PC-9 (cell line): ENCODE measurements around the gene PSORS1C1. TPM values are rescaled to one million over a fixed set of nuclear protein-coding genes. Genes with fewer than 3 reads are reported as not detected.

Experiments
- BruUV-seq: library from RNA; stranded (reverse); fragments of 400-500 nt; replicated peaks from 2 replicates; lab custom pipeline; 2021; lab: Mats Ljungman, UMichigan
- CTCF ChIA-PET: fragments of 300-600 bp; sonication (Branson Sonifier 250); formaldehyde crosslinking; loops from one replicate; lab custom pipeline; 2022; ENCODE audit warnings: antibody characterized with exemption; lab: Charles Lee
- POLR2A ChIA-PET: fragments of 300-600 bp; sonication (Branson Sonifier 250); formaldehyde crosslinking; loops from one replicate; lab custom pipeline; 2022; ENCODE audit warnings: antibody characterized with exemption; ENCODE audit not compliant: unreplicated experiment; lab: Charles Lee
- DNase-seq, 2 experiments: peaks; one replicate each; pipeline versions ENCODE4 v3.0.0 to v3.0.0-alpha.2; 2015 to 2022; ENCODE audit warnings: mixed read lengths in 1 of 2
- H2AFZ ChIP-seq: fragments of 200-600 bp; sonication (generic); 2 replicates; pipeline ENCODE4 v1.8.1; 2017; ENCODE audit warnings: antibody characterized with exemption
- H3F3A ChIP-seq: fragments of 200-600 bp; sonication (generic); 2 replicates; pipeline ENCODE4 v1.8.1; 2017; ENCODE audit warnings: antibody characterized with exemption, mild to moderate bottlenecking, low read depth; ENCODE audit not compliant: insufficient read depth
- H3K27ac ChIP-seq: fragments of 200-600 bp; sonication (generic); 2 replicates; pipeline ENCODE4 v1.6.1; 2016; ENCODE audit warnings: mixed run types
- H3K27me3 ChIP-seq: fragments of 200-600 bp; sonication (generic); 2 replicates; pipeline ENCODE4 v1.6.1; 2016; ENCODE audit warnings: low read depth, mixed run types; ENCODE audit not compliant: insufficient read depth
- H3K36me3 ChIP-seq: fragments of 200-600 bp; sonication (generic); 2 replicates; pipeline ENCODE4 v1.6.1; 2016; ENCODE audit warnings: low read depth, mixed run types
- H3K4me1 ChIP-seq: fragments of 200-600 bp; sonication (generic); replicated peaks from 2 replicates; pipeline ENCODE4 v1.6.1; 2016; ENCODE audit warnings: mixed run types; ENCODE audit not compliant: insufficient read depth
- H3K4me2 ChIP-seq: fragments of 200-600 bp; sonication (generic); 2 replicates; pipeline ENCODE4 v1.6.1; 2017; ENCODE audit warnings: mixed run types
- H3K4me3 ChIP-seq: fragments of 200-600 bp; sonication (generic); 2 replicates; pipeline ENCODE4 v1.6.1; 2016; ENCODE audit warnings: mixed run types
- H3K79me2 ChIP-seq: fragments of 200-600 bp; sonication (generic); 2 replicates; pipeline ENCODE4 v1.6.1; 2017; ENCODE audit warnings: low read depth, mixed run types
- H3K9me2 ChIP-seq: fragments of 200-600 bp; sonication (generic); 2 replicates; pipeline ENCODE4 v1.8.1; 2017; ENCODE audit warnings: mild to moderate bottlenecking; ENCODE audit not compliant: insufficient read depth
- H3K9me3 ChIP-seq: fragments of 200-600 bp; sonication (generic); 2 replicates; pipeline ENCODE4 v1.8.1; 2016; ENCODE audit warnings: low read depth; ENCODE audit not compliant: insufficient read depth
- H4K20me1 ChIP-seq: fragments of 200-600 bp; sonication (generic); 2 replicates; pipeline ENCODE4 v1.8.1; 2017; ENCODE audit not compliant: insufficient read depth
- CTCF ChIP-seq: fragments of 200-600 bp; sonication (generic); conservative IDR thresholded peaks from 2 replicates; pipeline ENCODE4 v1.6.1; 2017; ENCODE audit warnings: mixed run types, antibody characterized with exemption, mild to moderate bottlenecking, moderate library complexity
- EZH2 ChIP-seq: fragments of 200-600 bp; sonication (generic); IDR thresholded peaks from 2 replicates; pipeline ENCODE4 v1.8.0; 2017; ENCODE audit warnings: antibody characterized with exemption, low read depth
- intact Hi-C: fragments of 100-400 bp; cut with micrococcal nuclease; formaldehyde crosslinking; loops from one replicate; pipeline ENCODE4 v1.10.0; 2022; ENCODE audit not compliant: unreplicated experiment
- total RNA-seq: library from RNA; stranded (reverse); gene quantifications from 2 replicates; pipeline ENCODE4 v1.2.3, GENCODE V29; 2021

PSORS1C1 gene
- total RNA-seq, 1 experiment from 2014 or later = 29.2 TPM

GRCh38 chr6:31075528-31075927 lies 39.1 kb upstream of the PSORS1C1 start:
- intact Hi-C loops = no loop called here
- ChIA-PET CTCF (interaction anchor here (0.6 kb wide), 1 partner anchor 193 kb away, joined by 11 read pairs; no protein-coding TSS in a partner anchor), POLR2A (no interaction called here)
- no peaks in the 10 kb centered on the region for H3K79me2 ChIP-seq
- H3K9me3 ChIP-seq = no peaks in the 10 kb centered on the region
- no peaks in the 10 kb centered on the region for H3K36me3 ChIP-seq
- no peak for DNase-seq
- no peaks in the 10 kb centered on the region for H3F3A ChIP-seq
- no peak overlapping the region for H3K27ac ChIP-seq
- H3K9me2 ChIP-seq = no peaks in the 10 kb centered on the region
- H2AFZ ChIP-seq = no peak overlapping the region
- no peaks in the 10 kb centered on the region for H4K20me1 ChIP-seq
- no peak overlapping the region for H3K4me3 ChIP-seq
- peaks cover under 1% of the 10 kb centered on the region; the same call in 1 of the 2 replicates for H3K4me1 ChIP-seq
- H3K4me2 ChIP-seq = no peak overlapping the region
- no TSS peak for BruUV-seq
- TF ChIP-seq EZH2 (no peak), CTCF (no peak)
- H3K27me3 ChIP-seq = no peaks in the 10 kb centered on the region

GRCh38 chr6:31076611-31077010 lies 38.0 kb upstream of the PSORS1C1 start:
- intact Hi-C loops = no loop called here

GRCh38 chr6:31079656-31080261 lies 34.8 kb upstream of the PSORS1C1 start:
- H3K79me2 ChIP-seq = no peaks in the 10 kb centered on the region
- H3K27me3 ChIP-seq = no peaks in the 10 kb centered on the region
- peak; percentile 90 for TF ChIP-seq CTCF
- no peak for TF ChIP-seq EZH2
- H3K36me3 ChIP-seq = no peaks in the 10 kb centered on the region
- H3K27ac ChIP-seq = no peak overlapping the region
- H3K4me1 ChIP-seq = no peaks in the 10 kb centered on the region
- no peaks in the 10 kb centered on the region for H4K20me1 ChIP-seq
- no peaks in the 10 kb centered on the region for H3K9me2 ChIP-seq
- CTCF ChIA-PET = interaction anchor here (0.6 to 2.9 kb wide), 15 partner anchors 9 to 547 kb away, joined by 3 to 20 read pairs (median 4); partner anchors contain the start of genes GTF2H4 and PSORS1C1
- no peak overlapping the region for H3K4me2 ChIP-seq
- H3K9me3 ChIP-seq = no peaks in the 10 kb centered on the region
- no peak overlapping the region for H3K4me3 ChIP-seq
- BruUV-seq = no TSS peak
- intact Hi-C loops = loop anchor here (2.0 kb wide), 2 partner anchors 113 to 165 kb away; partner anchors contain the start of gene VARS2
- POLR2A ChIA-PET = interaction anchor here (0.5 kb wide), 1 partner anchor 195 kb away, joined by 3 read pairs; the partner anchor contains the start of gene DDR1
- peak; percentile 46 to 64 for DNase-seq
- H3F3A ChIP-seq = no peaks in the 10 kb centered on the region
- no peak overlapping the region for H2AFZ ChIP-seq

More at GRCh38 chr6:31076611-31077010, 38.0 kb upstream of the PSORS1C1 start:
- H3K9me3 ChIP-seq = no peaks in the 10 kb centered on the region
- no peaks in the 10 kb centered on the region for H3K36me3 ChIP-seq
- no peaks in the 10 kb centered on the region for H3K9me2 ChIP-seq
- DNase-seq = no peak
- POLR2A ChIA-PET = no interaction called here
- H3K4me1 ChIP-seq = no peaks in the 10 kb centered on the region
- no peaks in the 10 kb centered on the region for H4K20me1 ChIP-seq
- no peaks in the 10 kb centered on the region for H3K27me3 ChIP-seq
- H3K4me2 ChIP-seq = no peak overlapping the region
- no peaks in the 10 kb centered on the region for H3K79me2 ChIP-seq
- no peak overlapping the region for H2AFZ ChIP-seq
- H3F3A ChIP-seq = no peaks in the 10 kb centered on the region
- TF ChIP-seq CTCF = no peak
- TF ChIP-seq EZH2 = no peak
- no peak overlapping the region for H3K4me3 ChIP-seq
- no TSS peak for BruUV-seq
- CTCF ChIA-PET = no interaction called here
- H3K27ac ChIP-seq = no peak overlapping the region
